Stimulated activated CD8-positive, alpha-beta memory T cell treated with anti-CD3 and anti-CD28 coated beads, Interleukin-2, amount 100 ng/mL, for 48 hours (primary cell): ENCODE measurements around the gene GJA4.

Experiments used
- DNase-seq, 2 donors: peaks; one replicate each; pipeline ENCODE4 v3.0.0-alpha.2; 2020; ENCODE audit warnings: low read depth in 2 of 2

The GJA4 gene

DNA sequence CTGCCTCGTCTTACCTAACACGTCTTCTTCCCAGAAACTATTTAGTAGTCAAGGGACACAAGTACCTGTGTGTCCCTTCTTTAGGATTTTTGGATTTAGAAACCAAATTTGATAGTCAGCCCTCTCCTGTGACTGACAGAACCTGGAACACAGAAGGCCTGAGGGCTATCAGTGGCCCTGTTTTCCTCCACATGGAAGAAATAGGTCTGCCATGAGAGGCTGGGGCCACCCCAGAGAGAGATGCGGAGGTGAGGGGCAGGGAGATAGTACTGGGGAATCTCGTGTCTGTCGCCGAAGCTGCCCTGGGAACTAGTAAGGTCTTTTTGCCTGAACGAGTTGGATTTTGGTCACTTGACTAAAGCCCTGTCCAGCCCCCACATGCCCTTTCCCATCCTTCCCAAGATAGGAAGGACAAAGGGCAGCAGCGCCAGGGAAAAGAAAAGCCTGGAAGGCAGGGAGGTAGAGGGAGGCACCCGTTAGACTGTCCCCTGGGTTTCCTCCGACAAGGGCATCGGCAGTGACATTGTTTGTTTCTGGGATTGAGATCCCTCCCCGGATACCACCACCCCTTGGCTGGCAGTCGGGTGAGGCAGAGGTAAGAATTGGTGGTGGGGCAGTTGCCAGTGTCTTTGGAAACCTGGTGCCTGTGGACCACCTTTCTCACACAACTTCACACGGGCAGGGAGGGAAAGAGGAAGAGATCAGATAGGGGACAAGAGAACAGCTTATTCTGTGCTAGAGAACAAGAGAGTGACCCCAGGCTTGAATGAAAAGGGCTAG lies 46.9 kb downstream of the GJA4 start:
- DNase-seq: no peak

DNA sequence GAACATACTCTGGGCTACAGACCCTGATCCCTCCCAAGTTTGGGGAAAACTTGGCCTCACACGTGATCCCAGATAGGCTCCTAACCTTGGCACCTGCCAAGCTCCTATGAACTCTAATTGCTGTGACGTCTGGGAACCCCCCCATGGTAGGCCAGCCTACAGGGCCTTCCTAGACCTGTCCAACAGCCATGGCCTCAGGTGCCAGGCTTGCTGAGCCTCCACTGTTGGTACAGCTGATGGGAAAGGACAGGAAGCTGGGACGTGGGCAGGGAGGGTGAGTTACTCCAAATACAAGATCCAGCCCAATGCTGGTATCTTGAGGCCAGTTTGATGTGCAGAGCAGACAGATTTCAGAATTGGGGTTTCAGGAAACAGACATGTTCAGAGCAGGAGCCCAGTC lies 47.6 kb downstream of the GJA4 start:
- DNase-seq: no peak

DNA sequence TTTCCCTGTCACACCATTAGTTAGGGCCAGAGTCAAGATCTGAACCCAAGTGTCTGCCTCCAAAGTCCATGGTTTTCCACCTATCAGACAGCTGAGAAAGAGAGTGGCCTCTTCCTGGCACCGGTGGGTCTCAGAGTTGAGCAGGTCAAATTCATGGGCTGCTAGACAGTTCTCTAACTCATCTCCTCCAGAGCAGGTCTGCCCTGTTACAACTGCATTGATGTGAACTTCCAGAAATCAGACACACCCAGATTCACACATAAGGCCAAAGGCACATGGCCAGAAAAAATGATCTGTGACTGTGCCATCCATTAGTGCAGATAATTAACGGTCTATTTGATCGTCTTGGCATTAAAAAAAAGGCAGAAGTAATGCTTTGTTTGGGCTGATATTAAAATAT lies 49.3 kb downstream of the GJA4 start:
- no peak for DNase-seq

GRCh38 chr1:34842952-34843371 lies 50.2 kb downstream of the GJA4 start:
- DNase-seq: no peak

- no peak for DNase-seq
Measured at GRCh38 chr1:34843392-34844251, 50.8 kb downstream of the GJA4 start.

DNA sequence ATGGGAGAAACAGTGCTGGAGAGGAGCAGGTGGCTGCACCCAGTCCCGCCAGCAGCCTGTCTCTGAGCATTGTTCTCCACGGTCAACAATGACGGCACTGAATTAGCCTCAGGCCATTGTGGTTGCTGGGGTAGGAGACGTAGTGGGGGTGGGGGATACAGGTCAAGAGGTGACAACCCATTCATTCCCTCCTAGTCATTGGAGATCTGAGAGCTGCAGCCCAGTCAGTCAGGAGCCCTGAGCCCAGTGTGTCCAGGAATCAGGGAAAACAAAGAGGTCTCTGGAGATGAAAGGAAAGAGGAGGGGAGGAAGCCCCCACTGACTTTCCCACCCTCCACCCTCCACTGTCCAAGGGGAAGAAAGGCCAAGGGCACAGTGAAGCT lies 51.4 kb downstream of the GJA4 start:
- DNase-seq: no peak
